ENCODE results near the gene C1QTNF9B.

DNA sequence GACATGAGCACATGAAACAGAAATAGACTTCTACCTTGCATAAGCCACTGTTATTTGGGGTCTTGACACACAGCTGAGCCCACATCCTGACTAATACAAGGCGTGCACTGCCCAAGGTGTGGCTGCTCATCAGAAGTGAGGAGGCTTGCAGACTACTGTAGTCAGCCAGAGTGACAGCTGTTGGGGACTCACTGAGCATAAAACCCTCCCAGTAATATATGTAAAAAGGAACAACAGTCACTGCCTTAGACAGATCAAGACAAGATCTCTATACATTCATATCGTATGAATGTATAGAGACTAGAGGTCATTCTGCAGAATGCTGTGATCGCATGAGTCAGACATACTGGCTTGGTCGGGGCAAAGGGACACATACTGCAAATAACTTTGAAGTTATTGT, 4.1 kb upstream of the C1QTNF9B start:
- no peak for TF ChIP-seq POLR2AphosphoS5 (IDR thresholded peaks at IDR 0.05; ENCODE audit: low read depth, low read length)
- no peak for TF ChIP-seq POLR2A (IDR thresholded peaks at IDR 0.05; ENCODE audit: low read depth, low read length)

Data from GM12892 (cell line).